Adipose tissue (tissue), 3 donors: ENCODE measurements around the gene SHB. TPM values are rescaled to one million over a fixed set of nuclear protein-coding genes. Genes with fewer than 3 reads are reported as not detected.

Experiments used
- H3K27ac ChIP-seq: one replicate; pipeline ENCODE4 v1.5.1; 2013; ENCODE audit warnings: low read depth, low read length
- WGBS, 3 donors: extraction: QIAGEN DNeasy Blood & Tissue Kit; methylation state at CpG; one replicate each; pipeline ENCODE4 v1.1.7; 2013; 5-methylcytosine and 5-hydroxymethylcytosine counted together
- polyA plus RNA-seq, 3 donors: library from polyadenylated mRNA; stranded (reverse); fragments of 200-250 nt; gene quantifications; one replicate each; pipeline ENCODE4 v1.2.3, GENCODE V29; 2013
- donor health status: healthy with polysubstance abuse.
- donor health status: Bipolar disorder and iron deficiency.
- donor health status: healthy.

The SHB gene
- polyA plus RNA-seq, 3 donors, result 3.5 to 18.9 (median 8.4) TPM

- no peak overlapping the region for H3K27ac ChIP-seq
- 27 to 57% (median 54%) methylated on average over 12 to 13 of the region's 13 CpGs for WGBS, 3 donors
Measured at GRCh38 chr9:38032266-38033110, 36.5 kb downstream of the SHB start.

- H3K27ac ChIP-seq, result no peak overlapping the region
- WGBS, 3 donors, result 65 to 70% (median 66%) methylated on average over 4 of the region's 4 CpGs
Measured at GRCh38 chr9:38031594-38031993, 37.4 kb downstream of the SHB start.

- H3K27ac ChIP-seq, result no peak overlapping the region
- 95 to 97% (median 96%) methylated on average over 3 of the region's 3 CpGs for WGBS, 3 donors
Measured at GRCh38 chr9:38030658-38031057, 38.4 kb downstream of the SHB start.

GRCh38 chr9:38029915-38030638, 39.0 kb downstream of the SHB start:
- WGBS, 3 donors, result 74 to 88% (median 83%) methylated on average over 9 of the region's 9 CpGs
- no peak overlapping the region for H3K27ac ChIP-seq

- 82 to 93% (median 91%) methylated on average over 6 of the region's 6 CpGs for WGBS, 3 donors
- no peak overlapping the region for H3K27ac ChIP-seq
Measured at GRCh38 chr9:38027714-38028113, 41.3 kb downstream of the SHB start.

- WGBS, 3 donors, result 74 to 83% (median 81%) methylated on average over 6 of the region's 6 CpGs
- no peak overlapping the region for H3K27ac ChIP-seq
Measured at GRCh38 chr9:38026840-38027527, 42.0 kb downstream of the SHB start.

GRCh38 chr9:38026021-38026809, 42.8 kb downstream of the SHB start:
- WGBS, 3 donors, result 39 to 56% (median 45%) methylated on average over 18 of the region's 18 CpGs
- H3K27ac ChIP-seq, result no peak overlapping the region

- no peak overlapping the region for H3K27ac ChIP-seq
- 74 to 86% (median 80%) methylated on average over 8 of the region's 8 CpGs for WGBS, 3 donors
Measured at GRCh38 chr9:38025166-38025565, 43.9 kb downstream of the SHB start.

- 39 to 55% (median 41%) methylated on average over 7 of the region's 7 CpGs for WGBS, 3 donors
- no peak overlapping the region for H3K27ac ChIP-seq
Measured at GRCh38 chr9:38024036-38024681, 44.9 kb downstream of the SHB start.

GRCh38 chr9:38023661-38024035, 45.4 kb downstream of the SHB start:
- 76 to 92% (median 80%) methylated on average over 5 of the region's 5 CpGs for WGBS, 3 donors

GRCh38 chr9:38022995-38023394, 46.0 kb downstream of the SHB start:
- 19 to 75% (median 66%) methylated on average over 8 of the region's 8 CpGs for WGBS, 3 donors
- H3K27ac ChIP-seq, result no peak overlapping the region

More at GRCh38 chr9:38023661-38024035, 45.4 kb downstream of the SHB start:
- no peak overlapping the region for H3K27ac ChIP-seq

- 80 to 94% (median 93%) methylated on average over 17 of the region's 17 CpGs for WGBS, 3 donors
- no peak overlapping the region for H3K27ac ChIP-seq
Measured at GRCh38 chr9:38022203-38022895, 46.7 kb downstream of the SHB start.

GRCh38 chr9:38020151-38021076, 48.6 kb downstream of the SHB start:
- WGBS, 3 donors, result 58 to 59% (median 59%) methylated on average over 10 of the region's 10 CpGs
- no peak overlapping the region for H3K27ac ChIP-seq

- H3K27ac ChIP-seq, result no peak overlapping the region
- 63 to 75% (median 66%) methylated on average over 3 of the region's 3 CpGs for WGBS, 3 donors
Measured at GRCh38 chr9:38019731-38020130, 49.3 kb downstream of the SHB start.

GRCh38 chr9:38018958-38019602, 49.9 kb downstream of the SHB start:
- H3K27ac ChIP-seq, result no peak overlapping the region
- WGBS, 3 donors, result 18 to 59% (median 52%) methylated on average over 6 of the region's 6 CpGs
